Kidney capillary endothelial cell (primary cell): Measurements from ENCODE around the gene TNFRSF4.
A peak's percentile ranks its signal among the peaks of the same experiment; 100 is the strongest.

Experiments used
- DNase-seq: peaks from one replicate; pipeline ENCODE4 v3.0.0-alpha.2; 2018; ENCODE audit warnings: low spot score

Gene TNFRSF4

DNA sequence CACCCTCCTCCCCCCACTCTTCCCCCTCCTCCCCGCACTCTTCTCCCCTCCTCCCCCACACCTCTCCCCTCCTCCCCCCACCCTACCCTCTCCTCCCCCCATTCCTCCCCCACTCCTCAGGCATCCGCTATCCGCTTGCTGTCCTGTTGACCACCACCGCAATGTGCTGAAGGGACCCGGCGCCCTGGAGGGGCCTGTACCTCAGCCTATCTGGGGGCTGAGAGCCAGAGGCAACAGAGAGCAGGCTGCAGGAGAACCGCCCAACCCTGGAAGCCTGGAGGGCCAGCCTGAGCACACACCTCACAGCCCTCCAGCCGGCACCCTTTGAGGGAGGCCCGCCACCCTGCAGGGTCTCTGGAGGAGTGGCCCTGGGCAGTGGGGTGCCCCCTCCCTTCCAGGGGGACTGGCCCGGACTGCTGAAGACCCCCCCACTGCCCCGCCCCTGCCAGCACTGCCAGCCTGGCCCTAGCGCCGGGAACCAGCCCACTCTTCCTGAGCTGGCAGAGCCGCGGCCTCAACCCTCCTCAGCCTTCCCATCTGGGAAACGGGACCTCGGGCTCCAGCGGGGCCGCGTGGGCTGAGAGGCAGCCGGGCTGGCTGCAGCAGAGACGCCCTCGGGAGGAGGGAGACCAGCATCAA, 31.3 kb upstream of the TNFRSF4 start:
- no peak for DNase-seq

DNA sequence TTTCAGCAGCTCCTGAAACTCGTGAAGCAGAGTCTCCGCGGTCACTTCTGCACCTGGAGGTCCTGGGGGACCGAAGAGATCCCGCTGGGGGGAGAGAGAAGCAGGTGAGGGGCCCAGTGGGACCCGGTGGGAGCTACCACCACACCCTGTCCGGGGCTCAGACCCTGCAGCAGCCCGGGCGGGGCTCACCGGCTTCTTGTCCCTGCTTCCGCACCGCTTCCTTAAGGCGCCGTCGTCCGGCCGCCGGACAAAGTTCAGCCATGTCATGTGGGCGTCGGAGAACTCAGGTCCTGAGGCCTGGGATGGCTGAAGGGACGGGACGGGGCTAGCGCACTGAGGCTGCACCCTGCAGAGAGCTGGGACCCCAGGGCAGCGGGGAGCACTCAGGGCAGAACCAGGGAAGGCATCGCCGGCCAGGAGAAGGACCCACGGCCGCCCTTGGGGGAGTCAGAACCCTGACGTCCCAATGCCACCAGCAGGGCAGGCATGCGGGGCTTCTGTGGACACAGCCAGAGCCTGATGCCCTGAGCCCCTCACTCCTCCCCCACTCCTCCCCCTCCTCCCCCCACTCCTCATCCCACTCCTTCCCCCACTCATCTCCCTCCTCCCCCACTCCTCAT, 30.3 kb upstream of the TNFRSF4 start:
- DNase-seq = peak; percentile 36

DNA sequence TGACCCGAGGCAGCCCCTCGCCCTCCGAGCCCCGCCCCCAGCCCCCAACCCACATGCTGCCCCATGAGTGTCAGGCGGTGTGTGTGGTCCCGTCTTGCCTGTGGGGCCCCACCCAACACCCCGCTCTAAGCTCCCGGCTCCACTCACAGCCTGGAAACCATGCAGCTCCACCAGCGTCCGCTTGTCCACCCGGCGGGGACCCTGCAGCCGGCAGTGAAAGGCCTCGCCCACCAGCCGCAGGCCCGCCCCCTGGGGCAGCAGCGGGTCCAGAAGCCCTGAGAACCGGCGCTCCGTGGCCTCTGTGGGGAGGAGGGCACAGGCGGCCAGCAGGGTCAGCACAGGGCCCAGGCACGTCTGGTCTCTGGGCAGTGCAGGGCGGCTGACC, 29.8 kb upstream of the TNFRSF4 start:
- DNase-seq = no peak

DNA sequence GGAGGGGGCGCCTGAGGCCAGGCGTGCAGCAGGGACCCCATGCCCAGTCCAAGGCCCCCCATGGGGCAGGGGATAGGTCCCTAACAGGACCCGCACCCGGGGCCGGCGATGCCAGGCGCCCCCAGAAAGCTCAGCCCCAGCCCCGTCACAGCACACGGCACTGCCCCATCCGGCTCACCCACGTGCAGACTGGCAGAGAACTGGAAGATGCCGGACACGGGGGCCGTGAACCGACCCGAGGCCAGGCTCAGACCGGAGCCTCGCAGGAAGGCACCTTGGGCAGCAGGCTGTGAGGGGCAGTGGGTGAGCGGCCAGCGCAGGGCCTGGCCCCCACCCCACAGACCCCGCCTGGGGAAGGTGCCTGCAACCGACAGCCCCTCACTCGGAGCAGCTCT, 29.3 kb upstream of the TNFRSF4 start:
- no peak for DNase-seq

DNA sequence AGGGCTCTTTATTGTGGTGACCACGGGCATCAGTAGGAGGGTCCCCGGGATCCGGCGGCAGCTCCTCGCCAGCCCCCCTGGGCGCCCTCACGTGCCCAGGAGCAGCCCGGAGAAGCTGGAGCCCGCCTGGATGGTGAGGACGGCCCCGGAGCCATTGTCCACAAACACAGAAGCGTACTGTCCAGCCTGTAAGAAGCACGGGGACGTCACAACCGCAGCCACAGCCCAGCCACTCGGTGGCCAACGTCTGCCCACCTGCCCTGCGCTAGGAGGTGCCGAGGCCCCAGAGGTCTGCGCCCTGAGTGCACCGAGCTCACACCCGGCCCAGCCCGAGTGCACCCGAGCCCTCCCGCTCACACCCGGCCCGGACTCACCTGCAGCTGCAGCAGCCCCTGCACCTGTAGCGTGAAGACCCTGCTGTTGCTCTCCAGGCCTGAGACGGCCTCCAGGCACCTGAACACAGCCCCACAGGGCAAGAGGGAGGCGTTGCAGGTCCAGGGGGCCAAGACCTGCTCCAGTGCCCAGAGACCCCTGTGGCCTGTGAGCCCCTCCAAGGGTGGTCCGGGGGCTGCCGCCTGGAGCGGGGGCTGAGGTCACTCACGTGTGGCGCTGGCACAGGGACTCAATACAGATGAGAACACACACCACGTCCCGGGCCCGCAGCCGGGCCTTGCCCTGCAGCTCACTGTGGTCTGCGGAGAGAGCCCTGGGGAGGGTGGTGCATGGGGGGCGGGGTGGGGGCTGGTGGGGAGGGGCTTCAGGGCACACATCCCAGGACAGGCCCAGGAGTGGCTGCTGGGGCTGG, 28.7 kb upstream of the TNFRSF4 start:
- no peak for DNase-seq

DNA sequence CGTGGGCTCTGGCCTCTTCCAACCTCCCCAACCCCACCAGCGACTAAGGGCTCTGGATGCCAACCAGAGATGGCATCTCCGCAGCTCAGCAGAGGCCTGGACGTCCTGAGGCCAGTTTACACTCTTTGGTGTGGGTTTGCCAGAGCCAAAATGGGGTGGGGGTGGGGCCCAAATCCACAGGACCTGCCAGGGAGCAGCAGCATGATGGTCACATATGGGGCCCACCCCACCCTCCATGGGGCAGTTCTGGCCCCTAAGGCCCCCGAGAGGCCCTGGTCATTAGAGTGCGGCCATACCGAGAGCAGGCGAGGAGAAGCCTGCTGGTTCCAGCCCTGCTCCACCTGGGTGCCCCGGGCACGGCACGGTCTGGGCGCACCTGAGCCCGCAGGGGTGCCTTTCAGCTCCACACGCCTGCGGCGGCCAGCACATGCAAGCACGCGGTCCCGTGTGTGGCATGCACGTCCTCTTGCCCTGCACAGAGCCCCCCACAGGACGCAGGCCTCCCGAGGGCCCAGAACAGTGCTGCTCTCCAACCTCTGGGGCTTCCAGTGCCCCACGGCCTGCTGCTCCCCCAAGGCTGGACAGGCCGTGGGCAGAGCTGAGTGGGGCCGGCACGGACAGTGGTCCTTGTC, 27.8 kb upstream of the TNFRSF4 start:
- DNase-seq = no peak

DNA sequence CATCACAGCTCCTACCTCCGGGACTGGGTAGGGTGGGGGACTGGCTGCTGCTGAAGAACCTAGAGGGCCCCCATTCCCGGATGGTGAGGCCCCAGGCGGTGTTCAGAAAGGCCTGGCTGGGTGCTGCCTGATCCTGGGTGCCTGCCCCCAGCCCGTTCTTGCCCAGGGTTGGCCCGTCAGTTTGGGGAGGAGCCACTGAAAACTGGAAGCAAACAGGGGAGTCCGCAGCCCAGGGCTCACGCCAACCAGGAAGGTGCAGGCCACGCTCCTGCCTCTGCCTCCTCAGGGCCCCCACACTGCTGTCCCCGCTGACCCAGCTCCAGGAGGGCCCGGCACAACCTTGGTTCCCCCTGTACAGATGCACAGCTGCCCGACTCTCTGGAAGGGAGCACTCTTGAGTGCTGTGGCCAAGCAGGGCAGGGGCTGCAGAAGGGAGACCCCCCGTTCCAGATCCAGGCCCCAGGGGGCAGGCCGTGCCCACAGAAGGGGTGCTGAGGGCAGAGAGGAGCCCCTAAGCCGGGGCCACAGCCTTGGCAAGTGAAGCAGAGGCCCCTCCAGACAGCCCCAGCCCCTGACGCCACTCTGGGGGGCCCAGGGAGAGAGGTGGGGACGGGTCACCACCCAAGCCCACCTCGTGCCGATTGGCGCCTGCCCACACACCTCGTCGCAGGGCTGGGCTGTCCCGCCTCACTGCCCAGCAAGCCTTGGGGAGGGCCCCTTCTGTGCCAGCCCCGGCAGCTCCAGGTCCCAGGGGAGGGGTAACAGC, 27.1 kb upstream of the TNFRSF4 start:
- no peak for DNase-seq

DNA sequence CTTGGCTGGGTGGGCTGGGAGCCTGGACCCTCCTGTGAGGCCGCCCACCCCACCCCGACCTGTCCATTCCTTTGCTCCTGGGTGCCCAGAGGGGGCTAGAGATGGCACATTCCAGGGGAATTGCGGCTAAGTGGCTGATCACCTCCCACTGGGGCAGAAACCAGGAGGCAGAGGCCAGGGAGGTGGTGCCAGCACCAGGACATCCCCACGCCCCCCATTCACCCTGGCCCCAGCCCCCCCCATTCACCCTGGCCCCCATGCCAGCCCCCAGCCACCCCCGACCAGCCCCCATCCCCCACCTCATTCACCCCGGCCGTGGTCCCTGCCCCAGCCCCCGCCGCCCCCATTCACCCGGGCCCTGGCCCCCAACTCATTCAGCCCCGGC, 26.4 kb upstream of the TNFRSF4 start:
- DNase-seq = no peak

DNA sequence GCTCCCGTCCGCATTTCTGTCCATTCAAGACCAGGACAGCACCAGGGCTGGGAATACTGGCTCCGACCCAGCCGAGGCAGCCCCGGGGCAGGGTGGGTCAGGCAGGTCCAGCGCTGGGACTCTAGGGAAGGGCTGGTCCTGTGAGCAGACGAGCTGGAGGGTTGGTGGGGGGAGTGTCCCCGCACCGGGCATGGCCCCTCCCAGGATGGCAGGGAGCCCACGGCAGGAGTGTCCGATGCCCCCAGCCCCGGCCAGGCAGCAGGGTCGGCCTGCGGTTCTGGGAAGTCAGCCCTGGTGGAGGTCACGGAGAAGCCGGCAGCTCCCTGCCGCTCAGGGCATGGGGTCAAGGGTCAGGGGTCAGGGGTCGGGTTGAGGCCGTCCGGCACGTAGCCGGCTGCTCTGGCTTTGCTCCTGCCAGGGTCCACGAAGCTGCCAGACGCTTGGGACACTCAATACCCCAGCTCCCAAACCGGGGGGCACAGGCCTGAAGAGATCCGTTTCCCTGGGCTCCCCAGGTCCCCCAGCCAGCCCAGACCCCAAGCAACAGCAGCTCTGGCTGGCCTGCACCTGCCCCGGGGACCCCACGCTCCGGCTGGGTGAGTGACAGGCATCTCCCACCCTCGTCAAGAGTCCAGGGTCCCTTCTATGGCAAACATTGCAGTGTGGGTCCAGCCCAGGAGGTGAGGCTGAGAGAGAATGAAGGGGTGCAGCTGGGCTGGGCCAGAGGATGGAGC, 25.8 kb upstream of the TNFRSF4 start:
- no peak for DNase-seq

DNA sequence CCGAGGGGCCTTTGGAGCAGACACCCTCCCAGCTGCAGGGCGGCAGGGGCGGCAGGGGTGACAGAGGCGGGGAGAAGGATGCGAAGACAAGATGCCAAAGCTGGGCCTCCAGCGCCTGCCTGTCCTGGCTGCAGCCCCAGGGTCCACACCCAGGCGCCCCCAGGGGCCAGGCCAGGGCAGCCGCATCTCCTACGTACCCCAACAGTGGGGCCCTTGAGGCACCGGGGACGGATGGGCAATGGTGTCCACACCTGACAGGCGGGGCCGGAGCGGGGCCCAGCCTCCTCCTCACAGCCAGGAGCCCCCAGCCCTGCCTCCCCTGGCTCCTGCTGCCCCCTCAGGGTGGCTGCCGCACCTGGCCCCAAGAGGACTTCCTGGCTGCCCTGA, 25.3 kb upstream of the TNFRSF4 start:
- no peak for DNase-seq

DNA sequence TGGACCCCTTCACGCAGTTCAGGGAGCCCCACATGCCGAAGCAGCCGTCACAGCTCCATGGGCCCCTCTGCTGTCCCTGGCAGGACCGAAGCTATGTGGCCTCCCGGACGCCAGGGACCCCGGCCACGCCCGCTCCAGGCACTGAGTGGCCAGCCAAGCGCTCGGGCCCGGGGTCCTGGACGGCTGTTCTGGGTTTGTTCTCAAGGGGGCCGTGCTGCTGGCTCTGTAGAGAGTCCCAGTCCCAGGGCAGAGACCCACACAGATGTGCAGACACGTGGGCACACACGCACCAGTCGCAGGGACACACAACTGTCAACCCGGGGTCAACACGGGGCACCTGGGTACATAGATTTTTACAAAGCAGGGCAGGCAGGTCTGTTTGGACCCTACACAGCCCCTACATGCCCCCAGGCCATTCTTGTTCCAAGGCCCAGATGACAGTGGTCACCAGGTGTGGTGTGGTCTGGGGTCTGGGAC, 24.8 kb upstream of the TNFRSF4 start:
- DNase-seq = no peak

DNA sequence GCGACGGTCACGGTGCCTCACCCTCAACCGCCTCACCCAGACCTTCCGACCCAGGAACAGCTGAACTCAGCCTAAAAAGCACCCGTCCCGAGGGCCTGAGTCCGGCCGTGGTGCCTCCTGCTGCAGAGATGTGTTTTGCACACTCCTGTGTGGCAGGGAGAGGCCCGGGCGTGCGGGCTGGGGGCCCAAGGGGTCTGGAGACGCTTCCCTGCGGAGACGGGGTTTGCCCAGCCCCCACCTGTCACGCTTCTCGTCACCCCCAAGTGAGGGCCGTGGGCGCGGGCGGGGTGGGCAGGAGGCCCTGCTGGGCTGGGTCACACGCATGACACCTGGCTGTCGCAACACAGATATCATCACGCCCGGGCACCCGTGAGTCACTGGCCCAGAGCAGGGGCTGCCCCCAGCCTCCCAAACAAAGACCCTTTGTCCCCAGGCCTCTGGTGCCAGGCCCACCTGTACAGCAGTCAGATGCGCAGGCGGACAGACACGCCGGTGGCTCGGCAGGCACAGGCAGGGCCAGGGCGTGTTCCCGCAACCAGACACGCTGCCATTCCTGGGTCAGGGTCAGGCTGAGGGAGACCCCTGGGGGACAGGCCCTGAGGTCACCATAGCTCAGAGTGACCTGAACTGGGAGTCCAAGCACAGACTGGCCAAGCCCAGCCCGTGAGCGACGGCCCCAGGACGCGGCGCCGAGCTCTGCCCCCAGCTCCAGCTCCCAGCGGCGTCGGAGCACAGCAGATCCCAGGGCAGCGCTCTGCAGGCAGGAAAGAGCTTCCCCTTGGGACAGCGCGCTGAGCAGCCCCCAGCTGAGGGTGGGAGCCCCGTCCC, 24.1 kb upstream of the TNFRSF4 start:
- no peak for DNase-seq

DNA sequence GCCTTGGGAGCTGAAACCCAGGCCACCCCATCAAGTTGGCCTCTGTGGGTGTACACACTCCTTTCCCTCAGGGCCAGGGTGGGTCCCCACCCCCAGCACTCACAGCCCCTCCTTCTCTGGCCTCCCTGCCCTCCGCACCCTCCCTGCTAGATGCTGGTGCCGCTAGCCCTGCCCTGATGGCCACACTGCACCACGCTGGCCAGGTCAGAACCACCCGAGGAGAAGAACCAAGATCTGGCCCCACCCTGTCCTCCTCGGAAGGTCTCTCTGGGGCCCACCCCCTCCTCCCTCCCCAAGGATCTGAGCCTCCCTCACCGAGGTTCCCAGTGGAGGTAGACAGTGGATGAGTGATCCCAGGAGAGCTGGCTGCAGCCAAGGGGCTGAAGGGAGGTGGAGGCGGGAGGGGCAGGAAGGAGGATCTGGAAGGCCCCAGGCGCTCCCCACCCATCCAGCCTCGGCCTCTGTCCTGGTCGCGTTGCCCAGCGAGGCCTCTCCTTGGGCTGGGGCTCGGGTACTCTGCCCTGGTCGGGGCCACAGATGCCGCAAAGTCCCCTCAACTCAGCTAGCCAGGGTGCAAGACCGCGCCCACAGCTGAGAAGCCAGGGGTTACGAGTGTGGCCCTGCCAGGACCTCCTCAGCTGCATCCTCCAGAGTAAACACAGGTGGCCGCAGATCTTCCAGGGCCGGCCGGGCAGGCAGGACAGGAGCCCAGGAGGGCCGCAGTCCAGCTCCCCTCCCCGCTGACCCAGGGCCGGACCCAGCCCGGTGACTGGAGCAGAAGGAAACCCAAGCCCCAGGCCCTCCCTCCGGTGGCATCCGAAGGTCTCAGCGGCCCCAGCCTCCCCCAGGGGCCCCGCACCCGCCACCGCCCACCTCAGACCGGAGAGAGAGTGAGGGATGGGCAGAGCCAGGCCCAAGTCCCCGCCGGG, 23.3 kb upstream of the TNFRSF4 start:
- DNase-seq = no peak

DNA sequence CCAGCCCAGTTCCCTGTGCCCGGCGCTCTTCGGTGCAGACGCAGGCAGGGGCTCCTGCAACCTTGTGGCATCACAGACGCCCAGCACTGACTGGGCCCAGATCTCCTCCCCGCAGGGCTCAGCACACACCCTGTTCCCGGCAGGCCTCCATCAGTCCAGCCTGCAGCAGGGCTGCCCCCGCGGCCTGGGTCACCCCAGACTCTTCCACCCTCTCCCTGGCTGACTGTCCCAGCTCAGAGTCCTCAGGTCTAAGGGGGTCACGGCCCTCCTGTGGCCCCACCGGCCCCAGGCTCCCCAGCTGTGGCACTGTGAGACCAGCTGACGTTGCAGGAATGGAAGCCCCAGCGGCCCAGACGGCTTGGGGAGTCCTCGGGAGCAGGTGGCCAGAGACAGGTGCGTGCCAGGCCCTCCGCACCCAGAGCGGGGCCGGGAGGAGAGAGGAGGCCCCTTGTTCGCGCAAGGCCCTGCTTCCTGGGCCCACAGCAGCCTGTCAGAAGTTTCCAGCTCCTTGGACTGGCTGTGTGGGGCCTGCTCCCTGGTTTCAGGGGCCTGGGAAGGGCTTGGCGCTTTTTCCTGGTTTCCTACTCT, 22.3 kb upstream of the TNFRSF4 start:
- DNase-seq = no peak

DNA sequence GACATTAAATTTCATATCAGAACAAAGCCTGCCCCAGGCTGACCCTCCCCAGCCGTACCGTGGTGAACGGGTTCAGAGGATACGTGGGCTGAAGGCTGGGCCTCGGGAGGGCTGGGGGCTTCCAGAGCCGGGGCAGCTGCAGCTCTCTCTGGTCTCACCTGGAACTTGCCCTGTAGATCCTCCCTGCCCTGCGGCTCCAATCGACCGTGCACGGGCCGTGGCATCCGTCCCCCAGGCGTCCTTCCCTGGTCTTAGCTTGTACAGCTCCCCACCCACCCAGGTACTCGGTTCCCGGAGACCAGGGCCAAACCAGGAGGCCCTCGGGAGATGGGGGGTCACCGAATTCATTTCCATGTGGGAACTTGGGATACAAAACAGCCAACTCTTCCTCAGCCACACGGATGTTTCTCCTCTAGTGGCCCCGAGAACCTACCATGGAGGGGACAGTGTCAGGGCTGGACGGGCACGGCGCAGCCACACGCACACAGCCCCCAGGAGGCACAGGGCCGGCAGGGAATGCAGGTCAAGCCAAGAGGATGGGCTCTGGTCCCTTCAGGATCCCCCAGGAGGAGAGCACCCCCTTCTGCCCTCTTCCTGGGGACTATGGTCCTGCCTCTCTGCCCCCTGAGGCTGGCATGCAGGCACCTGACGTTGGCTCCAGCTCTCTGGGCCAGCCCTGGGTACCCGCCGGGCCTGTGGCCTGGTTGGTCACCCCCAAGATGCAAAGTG, 21.2 kb upstream of the TNFRSF4 start:
- DNase-seq = no peak

DNA sequence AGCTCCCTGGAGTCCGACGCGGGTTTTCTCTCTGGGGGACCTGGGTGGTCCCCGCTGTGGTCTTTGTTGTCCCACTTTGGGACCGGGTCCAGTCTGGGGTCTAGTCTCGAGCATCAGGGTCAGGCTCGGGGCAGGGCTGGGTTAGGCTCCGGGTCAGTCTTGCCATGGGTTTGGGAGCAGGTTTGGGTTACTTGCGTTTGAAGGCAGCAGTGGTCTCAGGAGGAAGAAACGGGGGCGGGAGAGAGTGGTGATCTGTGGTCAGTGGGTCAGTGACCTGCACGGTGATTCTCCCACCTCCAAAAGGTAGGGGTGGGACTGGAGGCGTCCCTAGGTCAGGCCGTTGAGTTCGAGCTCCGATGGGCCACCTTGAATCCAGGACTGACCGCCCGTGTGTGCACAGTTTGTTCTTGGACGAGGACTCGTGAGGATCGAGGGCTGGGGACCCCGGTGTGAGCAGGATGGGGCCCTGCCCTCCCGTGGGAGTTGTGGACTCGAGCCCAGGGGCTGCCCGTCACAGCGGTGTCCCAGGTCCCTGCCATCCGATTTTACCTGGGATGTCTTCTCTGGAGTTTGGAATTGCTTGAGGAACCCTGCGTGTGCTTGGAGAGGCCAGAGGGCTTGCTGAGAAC, 20.3 kb upstream of the TNFRSF4 start:
- no peak for DNase-seq

DNA sequence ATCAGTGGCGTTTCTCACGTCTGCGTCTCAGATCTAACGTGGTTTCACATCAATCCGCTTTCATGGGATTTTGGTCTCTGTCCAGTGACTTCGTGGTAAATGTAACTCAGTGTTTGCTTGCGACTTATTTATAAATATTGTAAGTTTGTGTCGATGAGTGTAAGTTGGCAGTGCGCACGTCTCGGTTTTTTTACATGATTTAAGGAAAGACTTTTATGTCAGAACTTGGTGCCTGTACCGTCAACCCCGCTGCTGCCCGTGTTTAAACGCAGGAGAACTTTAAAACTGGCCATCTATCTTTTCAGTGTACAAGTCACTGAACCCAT, 19.6 kb upstream of the TNFRSF4 start:
- no peak for DNase-seq
